Transverse colon (tissue), 3 donors: ENCODE measurements around the gene MYO16.

Experiments
- CTCF ChIP-seq, 5 experiments: fragments of 200-600 bp in 3 of 5; fragments of 450-650 bp in 2 of 5; sonication (generic) in 3 of 5; IDR thresholded peaks; 1 replicate in 2 of 5; 2 replicates in 3 of 5; pipeline ENCODE4 v1.5.1; 2016 to 2017; ENCODE audit warnings: antibody characterized with exemption in 5 of 5, inconsistent platforms in 3 of 5, mild to moderate bottlenecking in 2 of 5, moderate library complexity in 1 of 5
- POLR2A ChIP-seq: fragments of 450-650 bp; IDR thresholded peaks from one replicate; pipeline ENCODE4 v1.6.1; 2016; ENCODE audit warnings: antibody characterized with exemption, mild to moderate bottlenecking, moderate library complexity

DNA sequence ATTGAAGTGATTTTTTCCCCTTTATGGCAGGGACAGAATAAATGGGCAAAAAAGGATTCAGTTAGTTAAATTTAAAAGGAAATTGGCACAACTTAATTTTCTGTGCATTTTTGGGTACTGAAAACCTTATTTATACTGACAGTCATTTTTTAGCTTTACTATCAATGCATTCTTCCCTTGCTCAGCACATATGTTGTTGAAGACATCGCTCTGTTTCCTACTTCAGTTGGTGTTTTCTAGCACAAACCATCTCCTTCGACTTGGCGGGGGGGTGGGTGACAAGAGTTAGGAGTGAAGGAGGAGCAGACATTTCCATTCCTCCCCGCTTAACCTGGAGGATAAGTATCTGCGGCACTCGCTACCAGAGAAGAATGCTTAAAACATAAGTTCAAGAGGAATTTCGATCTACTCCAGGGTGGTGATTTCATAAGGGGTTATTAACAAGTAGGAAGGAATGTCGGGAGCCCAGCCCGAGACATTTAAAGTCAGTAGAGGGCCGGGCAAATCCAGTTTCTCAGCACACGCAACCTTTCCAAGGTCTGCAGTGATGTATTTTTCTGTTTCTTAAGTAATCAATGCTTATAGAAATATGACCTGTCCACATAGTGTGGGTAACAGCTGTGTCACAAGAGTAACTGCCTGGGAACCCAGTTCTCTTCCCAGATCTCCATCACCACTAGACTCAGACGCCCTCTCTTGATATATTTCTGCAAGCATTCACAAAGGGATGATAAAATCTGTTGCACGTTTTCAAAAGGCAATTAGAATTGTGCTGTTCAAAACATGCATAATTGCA, 525.8 kb downstream of the MYO16 start:
- TF ChIP-seq CTCF (IDR thresholded peaks at IDR 0.05) (no peak), POLR2A (no peak)
